NK-92 (cell line): ENCODE measurements around the gene WDR5.
"Not testable (repeated sequence)": the region's sequence is repeated elsewhere in the genome, so short reads cannot be mapped to it uniquely, and the experiment has no call there.

Experiments
- DNase-seq: peaks from one replicate; lab custom pipeline; 2025; ENCODE audit not compliant: unreplicated experiment; lab: John Stamatoyannopoulos, UW

The WDR5 gene

GRCh38 chr9:134135343-134136117 is at the start of gene WDR5:
Gene WDR5, plus strand, starts transcription at chr9:134136082. Its CDS starts 3,796 bp downstream, at chr9:134139878.
- no peak for DNase-seq

GRCh38 chr9:134088063-134088725 is 47.7 kb upstream of the WDR5 start:
- DNase-seq = no peak

GRCh38 chr9:134089972-134090371 is 45.9 kb upstream of the WDR5 start:
- no peak for DNase-seq

GRCh38 chr9:134099123-134099761 is 36.6 kb upstream of the WDR5 start:
- DNase-seq = no peak

GRCh38 chr9:134100040-134100439 is 35.8 kb upstream of the WDR5 start:
- no peak for DNase-seq

- not testable (repeated sequence) for DNase-seq
Observed at GRCh38 chr9:134101133-134101532, 34.7 kb upstream of the WDR5 start.

- no peak for DNase-seq
Observed at GRCh38 chr9:134101623-134102149, 34.2 kb upstream of the WDR5 start.

GRCh38 chr9:134103391-134103998 is 32.4 kb upstream of the WDR5 start:
- DNase-seq = no peak

- DNase-seq = no peak
Observed at GRCh38 chr9:134111064-134111463, 24.8 kb upstream of the WDR5 start.

GRCh38 chr9:134112561-134112960 is 23.3 kb upstream of the WDR5 start:
- no peak for DNase-seq

GRCh38 chr9:134118972-134119371 is 16.9 kb upstream of the WDR5 start:
- DNase-seq = not testable (repeated sequence)

GRCh38 chr9:134123764-134124128 is 12.1 kb upstream of the WDR5 start:
- DNase-seq = no peak

GRCh38 chr9:134125413-134126095 is 10.3 kb upstream of the WDR5 start:
- no peak for DNase-seq

- DNase-seq = no peak
Observed at GRCh38 chr9:134126373-134126772, 9.5 kb upstream of the WDR5 start.

- DNase-seq = no peak
Observed at GRCh38 chr9:134127065-134127580, 8.8 kb upstream of the WDR5 start.

- DNase-seq = no peak
Observed at GRCh38 chr9:134127616-134128015, 8.3 kb upstream of the WDR5 start.

- DNase-seq = no peak
Observed at GRCh38 chr9:134128727-134129679, 6.9 kb upstream of the WDR5 start.

GRCh38 chr9:134130503-134131375 is 5.1 kb upstream of the WDR5 start:
- no peak for DNase-seq
